C4-2B (cell line): ENCODE results near the gene CRIP1.

Experiments
- H3K27ac ChIP-seq: fragments of 450-650 bp; 2 replicates; pipeline ENCODE4 v1.5.1; 2017
- CTCF ChIP-seq: fragments of 450-650 bp; conservative IDR thresholded peaks from 2 replicates; pipeline ENCODE4 v1.5.1; 2017; ENCODE audit warnings: mild to moderate bottlenecking
- ZFX ChIP-seq: fragments of 450-650 bp; IDR thresholded peaks from 2 replicates; pipeline ENCODE4 v1.6.1; 2017

The CRIP1 gene

GRCh38 chr14:105486163-105486973, at the start of gene CRIP1:
CRIP1 (plus strand) TSS chr14:105486886; CDS start chr14:105487260, 374 bp downstream.
- H3K27ac ChIP-seq: no peak within 1 kb of the TSS
- TF ChIP-seq CTCF: no peak
- no peak for TF ChIP-seq ZFX

- H3K27ac ChIP-seq: no peak overlapping the region
- no peak for TF ChIP-seq ZFX
- no peak for TF ChIP-seq CTCF
Observed at GRCh38 chr14:105436891-105437722, 49.6 kb upstream of the CRIP1 start.

- no peak for TF ChIP-seq CTCF
- TF ChIP-seq ZFX: no peak
- no peak overlapping the region for H3K27ac ChIP-seq
Observed at GRCh38 chr14:105437723-105438500, 48.8 kb upstream of the CRIP1 start.

GRCh38 chr14:105439179-105439578, 47.5 kb upstream of the CRIP1 start:
- no peak overlapping the region for H3K27ac ChIP-seq

GRCh38 chr14:105439710-105440553, 46.8 kb upstream of the CRIP1 start:
- TF ChIP-seq CTCF (no peak), ZFX (no peak)
- H3K27ac ChIP-seq: no peak overlapping the region

More at GRCh38 chr14:105439179-105439578, 47.5 kb upstream of the CRIP1 start:
- TF ChIP-seq ZFX: no peak
- TF ChIP-seq CTCF: no peak

GRCh38 chr14:105440554-105440900, 46.2 kb upstream of the CRIP1 start:
- no peak for TF ChIP-seq CTCF
- no peak for TF ChIP-seq ZFX
- no peak overlapping the region for H3K27ac ChIP-seq
